Trophoblast cell (in vitro differentiated cells and primary cell): ENCODE results near the gene DTNBP1.
A peak's percentile ranks its signal among the peaks of the same experiment; 100 is the strongest.

ENCODE experiments used
- DNase-seq, 2 donors: peaks; one replicate each; pipeline ENCODE4 v3.0.0-alpha.2; 2016
- H2AFZ ChIP-seq: 2 replicates; pipeline ENCODE4 v1.6.1; 2013; ENCODE audit warnings: low read length, moderate library complexity, mild to moderate bottlenecking; ENCODE audit not compliant: insufficient read depth, poor library complexity
- H2AK5ac ChIP-seq: 2 replicates; pipeline ENCODE4 v1.6.1; 2013; ENCODE audit warnings: mild to moderate bottlenecking, low read length
- H2BK120ac ChIP-seq: 2 replicates; pipeline ENCODE4 v1.6.1; 2013; ENCODE audit warnings: low read length, mild to moderate bottlenecking, moderate library complexity; ENCODE audit not compliant: insufficient read depth, poor library complexity
- H2BK12ac ChIP-seq: 2 replicates; pipeline ENCODE4 v1.6.1; 2013; ENCODE audit warnings: mild to moderate bottlenecking, low read length, moderate library complexity
- H2BK5ac ChIP-seq: 2 replicates; pipeline ENCODE4 v1.6.1; 2013; ENCODE audit warnings: low read length, low read depth, moderate library complexity, mild to moderate bottlenecking; ENCODE audit not compliant: poor library complexity
- H3K14ac ChIP-seq: 2 replicates; pipeline ENCODE4 v1.6.1; 2013; ENCODE audit warnings: mild to moderate bottlenecking, low read length
- H3K18ac ChIP-seq: 2 replicates; pipeline ENCODE4 v1.6.1; 2013; ENCODE audit warnings: mild to moderate bottlenecking, low read length
- H3K23ac ChIP-seq: 2 replicates; pipeline ENCODE4 v1.6.1; 2013; ENCODE audit warnings: low read length
- H3K27ac ChIP-seq: 2 replicates; pipeline ENCODE4 v1.5.1; 2013; ENCODE audit warnings: low read depth, mild to moderate bottlenecking, inconsistent platforms, low read length, moderate library complexity
- H3K27me3 ChIP-seq: 2 replicates; pipeline ENCODE4 v1.6.1; 2013; ENCODE audit warnings: inconsistent platforms, mild to moderate bottlenecking, low read length, moderate library complexity; ENCODE audit not compliant: insufficient read depth
- H3K36me3 ChIP-seq, 2 experiments: 1 replicate in 1 of 2; 2 replicates in 1 of 2; pipeline ENCODE4 v1.6.1; 2013; ENCODE audit warnings: low read length in 2 of 2, mild to moderate bottlenecking in 2 of 2, moderate library complexity in 1 of 2; ENCODE audit not compliant: insufficient read depth in 2 of 2, control insufficient read depth in 1 of 2
- H3K4ac ChIP-seq: 2 replicates; pipeline ENCODE4 v1.6.1; 2013; ENCODE audit warnings: low read depth, mild to moderate bottlenecking, low read length, moderate library complexity
- H3K4me1 ChIP-seq, 2 experiments: 1 replicate in 1 of 2; 2 replicates in 1 of 2; pipeline ENCODE4 v1.6.1; 2013; ENCODE audit warnings: low read length in 2 of 2, mild to moderate bottlenecking in 2 of 2, moderate library complexity in 1 of 2; ENCODE audit not compliant: insufficient read depth in 2 of 2, control insufficient read depth in 1 of 2
- H3K4me2 ChIP-seq: 2 replicates; pipeline ENCODE4 v1.6.1; 2013; ENCODE audit warnings: inconsistent platforms, mild to moderate bottlenecking, low read length, moderate library complexity
- H3K4me3 ChIP-seq: 2 replicates; pipeline ENCODE4 v1.5.1; 2013; ENCODE audit warnings: mild to moderate bottlenecking, low read depth, low read length, inconsistent platforms
- H3K79me1 ChIP-seq: one replicate; pipeline ENCODE4 v1.6.1; 2013; ENCODE audit warnings: low read length
- H3K79me2 ChIP-seq: 2 replicates; pipeline ENCODE4 v1.6.1; 2013; ENCODE audit warnings: low read length, mild to moderate bottlenecking; ENCODE audit not compliant: control insufficient read depth, insufficient read depth, poor library complexity
- H3K9ac ChIP-seq: 2 replicates; pipeline ENCODE4 v1.6.1; 2013; ENCODE audit warnings: mild to moderate bottlenecking, low read length
- H3K9me3 ChIP-seq: 2 replicates; pipeline ENCODE4 v1.6.1; 2013; ENCODE audit warnings: low read depth, mild to moderate bottlenecking, control low read depth, inconsistent platforms, low read length; ENCODE audit not compliant: insufficient read depth
- H4K12ac ChIP-seq: 2 replicates; pipeline ENCODE4 v1.6.1; 2013; ENCODE audit warnings: low read depth, mild to moderate bottlenecking, low read length, moderate library complexity
- H4K8ac ChIP-seq: 2 replicates; pipeline ENCODE4 v1.6.1; 2013; ENCODE audit warnings: low read depth, mild to moderate bottlenecking, low read length, moderate library complexity
- H4K91ac ChIP-seq: one replicate; pipeline ENCODE4 v1.6.1; 2013; ENCODE audit warnings: low read depth, mild to moderate bottlenecking, low read length, moderate library complexity
- WGBS: extraction: QIAGEN DNeasy Blood & Tissue Kit; methylation state at CpG from one replicate; pipeline ENCODE4 v1.1.7; 2013; ENCODE audit warnings: missing lambda C conversion rate; ENCODE audit not compliant: insufficient read length, insufficient coverage; ENCODE audit errors: extremely low coverage; 5-methylcytosine and 5-hydroxymethylcytosine counted together

The DTNBP1 gene

GRCh38 chr6:15578716-15579391 lies 84.0 kb downstream of the DTNBP1 start:
- Histone ChIP-seq H3K18ac (no peak overlapping the region), H3K14ac (no peak overlapping the region), H3K9ac (no peak overlapping the region), H3K23ac (no peak overlapping the region), H3K36me3 (no peaks in the 10 kb centered on the region), H4K12ac (no peak overlapping the region), H2BK120ac (no peak overlapping the region), H3K27ac (no peak overlapping the region), H3K79me2 (no peaks in the 10 kb centered on the region), H4K8ac (no peak overlapping the region), H4K91ac (no peak overlapping the region), H3K4me1 (peaks cover 4 to 6% of the 10 kb centered on the region in 2 experiments), H3K4me2 (no peak overlapping the region), H2BK12ac (no peak overlapping the region), H3K4me3 (no peak overlapping the region), H2AFZ (no peak overlapping the region), H3K27me3 (no peaks in the 10 kb centered on the region), H3K4ac (no peak overlapping the region), H3K79me1 (no peaks in the 10 kb centered on the region), H2AK5ac (no peak overlapping the region), H2BK5ac (no peak overlapping the region), H3K9me3 (no peaks in the 10 kb centered on the region)
- DNase-seq: no peak
- WGBS: no CpG with 5 or more reads among the region's 3 CpGs

GRCh38 chr6:15577550-15578171 lies 85.2 kb downstream of the DTNBP1 start:
- Histone ChIP-seq H3K27me3 (no peaks in the 10 kb centered on the region), H3K27ac (no peak overlapping the region), H3K18ac (no peak overlapping the region), H2BK5ac (no peak overlapping the region), H3K9ac (no peak overlapping the region), H4K91ac (no peak overlapping the region), H3K4ac (no peak overlapping the region), H2AK5ac (no peak overlapping the region), H3K79me2 (no peaks in the 10 kb centered on the region), H3K14ac (no peak overlapping the region), H3K9me3 (no peaks in the 10 kb centered on the region), H3K4me2 (no peak overlapping the region), H3K79me1 (no peaks in the 10 kb centered on the region), H2BK120ac (no peak overlapping the region), H3K23ac (peak overlapping the region; percentile 20), H2AFZ (no peak overlapping the region), H2BK12ac (no peak overlapping the region), H3K4me1 (peaks cover 4 to 6% of the 10 kb centered on the region in 2 experiments), H4K12ac (no peak overlapping the region), H4K8ac (no peak overlapping the region), H3K36me3 (no peaks in the 10 kb centered on the region), H3K4me3 (no peak overlapping the region)
- no CpG with 5 or more reads among the region's 7 CpGs for WGBS
- DNase-seq: no peak

GRCh38 chr6:15577106-15577505 lies 85.7 kb downstream of the DTNBP1 start:
- Histone ChIP-seq H2BK120ac (no peak overlapping the region), H3K4ac (no peak overlapping the region), H3K4me2 (no peak overlapping the region), H4K91ac (no peak overlapping the region), H2AK5ac (no peak overlapping the region), H3K79me2 (no peaks in the 10 kb centered on the region), H3K14ac (no peak overlapping the region), H3K23ac (no peak overlapping the region), H4K12ac (no peak overlapping the region), H4K8ac (no peak overlapping the region), H3K4me1 (peaks cover 4 to 6% of the 10 kb centered on the region in 2 experiments), H3K27ac (no peak overlapping the region), H3K27me3 (no peaks in the 10 kb centered on the region), H3K9ac (no peak overlapping the region), H2AFZ (no peak overlapping the region), H3K9me3 (no peaks in the 10 kb centered on the region), H3K79me1 (no peaks in the 10 kb centered on the region), H2BK12ac (no peak overlapping the region), H3K4me3 (no peak overlapping the region), H3K36me3 (no peaks in the 10 kb centered on the region), H2BK5ac (no peak overlapping the region), H3K18ac (no peak overlapping the region)
- no CpG with 5 or more reads among the region's 8 CpGs for WGBS
- no peak for DNase-seq

- no peak overlapping the region for H2BK120ac ChIP-seq
- H3K27me3 ChIP-seq: no peaks in the 10 kb centered on the region
- DNase-seq: no peak
- no peaks in the 10 kb centered on the region for H3K79me1 ChIP-seq
- no peak overlapping the region for H2AFZ ChIP-seq
- no peak overlapping the region for H2AK5ac ChIP-seq
- no peak overlapping the region for H3K4ac ChIP-seq
- no peaks in the 10 kb centered on the region for H3K9me3 ChIP-seq
- no peak overlapping the region for H4K12ac ChIP-seq
- no peak overlapping the region for H4K91ac ChIP-seq
- H3K18ac ChIP-seq: no peak overlapping the region
- H3K4me2 ChIP-seq: no peak overlapping the region
- H3K27ac ChIP-seq: no peak overlapping the region
- H2BK5ac ChIP-seq: no peak overlapping the region
- H3K14ac ChIP-seq: no peak overlapping the region
- no peaks in the 10 kb centered on the region for H3K79me2 ChIP-seq
- no peak overlapping the region for H4K8ac ChIP-seq
- H3K36me3 ChIP-seq: no peaks in the 10 kb centered on the region
- no peak overlapping the region for H3K4me3 ChIP-seq
- H2BK12ac ChIP-seq: peak overlapping the region; percentile 17
- H3K23ac ChIP-seq: no peak overlapping the region
- peaks cover 4 to 6% of the 10 kb centered on the region in 2 experiments for H3K4me1 ChIP-seq
- H3K9ac ChIP-seq: no peak overlapping the region
- WGBS: no CpG with 5 or more reads among the region's 5 CpGs
Measured at GRCh38 chr6:15575357-15576033, 87.3 kb downstream of the DTNBP1 start.
